NB4 (cell line): Measurements from ENCODE around the gene TRIML1.

Experiments
- DNase-seq: peaks from one replicate; pipeline ENCODE4 v3.0.0; 2010; ENCODE audit warnings: low read depth
- H3K4me3 ChIP-seq: one replicate; pipeline ENCODE4 v1.5.1; 2011; ENCODE audit warnings: mild to moderate bottlenecking, low read depth, low read length, moderate library complexity
- CTCF ChIP-seq: IDR thresholded peaks from one replicate; pipeline ENCODE4 v1.5.1; 2012; ENCODE audit warnings: low read depth, low read length
- MAX ChIP-seq: IDR thresholded peaks from 2 replicates; pipeline ENCODE4 v1.6.1; 2011; ENCODE audit warnings: low read depth, low read length
- MYC ChIP-seq: IDR thresholded peaks from 2 replicates; pipeline ENCODE4 v1.6.1; 2011; ENCODE audit warnings: low read depth, low read length
- POLR2A ChIP-seq: IDR thresholded peaks from 2 replicates; pipeline ENCODE4 v1.6.1; 2011; ENCODE audit warnings: mild to moderate bottlenecking; ENCODE audit not compliant: insufficient read length; ENCODE audit errors: extremely low read depth

The TRIML1 gene

GRCh38 chr4:188139141-188139540, at the start of gene TRIML1:
TSS of gene TRIML1 (plus strand) at chr4:188139441. CDS start at chr4:188139559, 118 bp downstream.
- no peak for DNase-seq
- no peak within 1 kb of the TSS for H3K4me3 ChIP-seq
- no peak for TF ChIP-seq MYC
- TF ChIP-seq MAX: no peak
- TF ChIP-seq POLR2A: no peak
- no peak for TF ChIP-seq CTCF

- DNase-seq: no peak
Observed at GRCh38 chr4:188092824-188093223, 46.4 kb upstream of the TRIML1 start.

GRCh38 chr4:188106454-188106853, 32.8 kb upstream of the TRIML1 start:
- TF ChIP-seq MYC (no peak), MAX (no peak), POLR2A (no peak), CTCF (no peak)
- DNase-seq: no peak
- no peak overlapping the region for H3K4me3 ChIP-seq

More at GRCh38 chr4:188092824-188093223, 46.4 kb upstream of the TRIML1 start:
- no peak overlapping the region for H3K4me3 ChIP-seq
- no peak for TF ChIP-seq MAX
- TF ChIP-seq MYC: no peak
- TF ChIP-seq CTCF: no peak
- no peak for TF ChIP-seq POLR2A

GRCh38 chr4:188107931-188108843, 31.1 kb upstream of the TRIML1 start:
- no peak for DNase-seq
- no peak overlapping the region for H3K4me3 ChIP-seq

More at GRCh38 chr4:188107931-188108843, 31.1 kb upstream of the TRIML1 start:
- TF ChIP-seq CTCF: no peak
- no peak for TF ChIP-seq POLR2A
- no peak for TF ChIP-seq MYC
- TF ChIP-seq MAX: no peak
